Neuronal stem cell (in vitro differentiated cells): Measurements from ENCODE around the gene TMEM175.

ENCODE experiments used
- DNase-seq: peaks from one replicate; pipeline ENCODE4 v3.0.0-alpha.2; 2013; ENCODE audit warnings: low spot score
- H2AFZ ChIP-seq: one replicate; pipeline ENCODE4 v1.6.1; 2013; ENCODE audit warnings: mild to moderate bottlenecking, low read length, inconsistent platforms
- H2AK5ac ChIP-seq: 2 replicates; pipeline ENCODE4 v1.6.1; 2013; ENCODE audit warnings: low read depth, mild to moderate bottlenecking, inconsistent platforms, low read length, moderate library complexity, mixed read lengths
- H2BK120ac ChIP-seq: 2 replicates; pipeline ENCODE4 v1.6.1; 2013; ENCODE audit warnings: low read depth, mild to moderate bottlenecking, inconsistent platforms, low read length, moderate library complexity, mixed read lengths
- H2BK12ac ChIP-seq: one replicate; pipeline ENCODE4 v1.6.1; 2013; ENCODE audit warnings: low read length, inconsistent platforms
- H2BK15ac ChIP-seq: 2 replicates; pipeline ENCODE4 v1.6.1; 2013; ENCODE audit warnings: mild to moderate bottlenecking, low read length, inconsistent platforms, mixed read lengths
- H2BK5ac ChIP-seq: one replicate; pipeline ENCODE4 v1.6.1; 2013; ENCODE audit warnings: inconsistent platforms, mild to moderate bottlenecking, low read length, moderate library complexity
- H3K14ac ChIP-seq: one replicate; pipeline ENCODE4 v1.6.1; 2013; ENCODE audit warnings: low read length, inconsistent platforms
- H3K18ac ChIP-seq: 2 replicates; pipeline ENCODE4 v1.6.1; 2013; ENCODE audit warnings: low read length, inconsistent platforms
- H3K23ac ChIP-seq: 2 replicates; pipeline ENCODE4 v1.6.1; 2013; ENCODE audit warnings: low read depth, mild to moderate bottlenecking, mixed read lengths, low read length, inconsistent platforms; ENCODE audit not compliant: poor library complexity
- H3K27ac ChIP-seq: replicated peaks from 3 replicates; pipeline ENCODE4 v1.5.1; 2013; ENCODE audit warnings: low read length, inconsistent platforms
- H3K27me3 ChIP-seq, 3 experiments: 2 replicates each; pipeline ENCODE4 v1.6.1; 2013; ENCODE audit warnings: low read length in 3 of 3, mild to moderate bottlenecking in 2 of 3, inconsistent platforms in 1 of 3, low read depth in 1 of 3, mixed read lengths in 1 of 3, moderate library complexity in 1 of 3; ENCODE audit not compliant: control insufficient read depth in 3 of 3, insufficient read depth in 3 of 3
- H3K36me3 ChIP-seq, 2 donors: replicated peaks in 1 of 2; 2 replicates each; pipeline ENCODE4 v1.6.1; 2013; ENCODE audit warnings: low read length in 2 of 2; ENCODE audit not compliant: control insufficient read depth in 2 of 2, insufficient read depth in 2 of 2
- H3K4ac ChIP-seq: 2 replicates; pipeline ENCODE4 v1.6.1; 2013; ENCODE audit warnings: inconsistent platforms, mild to moderate bottlenecking, low read length, moderate library complexity
- H3K4me1 ChIP-seq, 2 donors: 1 replicate in 1 of 2; 2 replicates in 1 of 2; pipeline ENCODE4 v1.6.1; 2013; ENCODE audit warnings: low read length in 2 of 2, low read depth in 1 of 2; ENCODE audit not compliant: control insufficient read depth in 2 of 2, insufficient read depth in 1 of 2
- H3K4me2 ChIP-seq: one replicate; pipeline ENCODE4 v1.6.1; 2013; ENCODE audit warnings: mild to moderate bottlenecking, low read length, inconsistent platforms; ENCODE audit not compliant: insufficient read depth, poor library complexity, severe bottlenecking
- H3K4me3 ChIP-seq, 2 donors: 2 replicates each; pipeline ENCODE4 v1.5.1; 2013; ENCODE audit warnings: low read length in 2 of 2, mild to moderate bottlenecking in 2 of 2, inconsistent platforms in 1 of 2, moderate library complexity in 1 of 2
- H3K79me1 ChIP-seq: one replicate; pipeline ENCODE4 v1.6.1; 2013; ENCODE audit warnings: low read depth, mild to moderate bottlenecking, inconsistent platforms, low read length, moderate library complexity
- H3K9ac ChIP-seq: one replicate; pipeline ENCODE4 v1.6.1; 2013; ENCODE audit warnings: mild to moderate bottlenecking, low read depth, low read length, inconsistent platforms; ENCODE audit not compliant: poor library complexity
- H3K9me3 ChIP-seq, 2 donors: replicated peaks in 1 of 2; 2 replicates each; pipeline versions ENCODE3 to v1.6.1; 2013; ENCODE audit warnings: low read length in 2 of 2, mild to moderate bottlenecking in 2 of 2, inconsistent platforms in 1 of 2, low read depth in 1 of 2, mixed read lengths in 1 of 2, moderate library complexity in 1 of 2; ENCODE audit not compliant: control insufficient read depth in 2 of 2, insufficient read depth in 1 of 2
- H4K8ac ChIP-seq: one replicate; pipeline ENCODE4 v1.6.1; 2013; ENCODE audit warnings: low read depth, mild to moderate bottlenecking, inconsistent platforms, low read length, moderate library complexity
- H4K91ac ChIP-seq: one replicate; pipeline ENCODE4 v1.6.1; 2013; ENCODE audit warnings: low read length, low read depth, mild to moderate bottlenecking, inconsistent platforms; ENCODE audit not compliant: poor library complexity
- WGBS, 2 donors: extraction: QIAGEN DNeasy Blood & Tissue Kit; methylation state at CpG; one replicate each; pipeline ENCODE4 v1.1.7; 2013; ENCODE audit warnings: missing lambda C conversion rate in 2 of 2, mixed read lengths in 1 of 2; ENCODE audit not compliant: insufficient read length in 2 of 2, insufficient replicate concordance in 1 of 2; ENCODE audit errors: extremely low coverage in 2 of 2; 5-methylcytosine and 5-hydroxymethylcytosine counted together

TMEM175 gene

DNA sequence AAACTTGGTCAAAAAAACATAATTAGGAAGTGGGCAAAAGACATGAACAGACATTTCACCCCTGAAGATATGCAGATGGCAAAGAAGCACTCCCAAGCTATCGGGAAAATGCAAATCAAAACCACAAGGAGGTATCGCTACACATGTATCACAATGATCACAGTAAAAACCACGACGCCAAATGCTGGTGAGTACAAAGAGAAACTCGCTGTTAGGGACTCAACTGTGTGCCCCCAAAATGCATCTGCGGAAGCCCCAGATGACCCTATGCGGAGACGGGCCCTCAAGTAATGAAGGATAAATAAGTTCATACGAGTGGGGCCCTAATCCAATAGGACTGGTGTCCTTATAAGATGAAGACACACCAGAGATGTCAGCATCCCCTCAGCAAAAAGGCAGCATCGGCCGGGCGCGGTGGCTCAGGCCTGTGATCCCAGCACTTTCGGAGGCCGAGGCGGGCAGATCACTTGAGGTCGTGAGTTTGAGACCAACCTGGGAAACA, 10.4 kb upstream of the TMEM175 start:
- no peak overlapping the region for H4K8ac ChIP-seq
- WGBS, 2 donors: no CpG with 5 or more reads among the region's 17 CpGs
- no peak for DNase-seq

GRCh38 chr4:924107-925096, 7.9 kb upstream of the TMEM175 start:
- peaks cover 11% of the 10 kb centered on the region for H3K79me1 ChIP-seq
- H3K18ac ChIP-seq: no peak overlapping the region
- H2BK120ac ChIP-seq: no peak overlapping the region
- no peak overlapping the region for H4K91ac ChIP-seq
- no peak overlapping the region for H2AK5ac ChIP-seq
- no CpG with 5 or more reads among the region's 18 CpGs for WGBS, 2 donors
- no peak overlapping the region for H3K23ac ChIP-seq
- H2BK12ac ChIP-seq: no peak overlapping the region
- no peaks in the 10 kb centered on the region for H3K9me3 ChIP-seq
- H3K4me3 ChIP-seq: no peak overlapping the region
- H2AFZ ChIP-seq: no peak overlapping the region
- H3K27me3 ChIP-seq: no peaks in the 10 kb centered on the region
- H2BK5ac ChIP-seq: no peak overlapping the region
- H3K36me3 ChIP-seq: peaks cover 0 to 9% of the 10 kb centered on the region in 2 donors
- DNase-seq: no peak
- no peak overlapping the region for H2BK15ac ChIP-seq
- no peak overlapping the region for H3K9ac ChIP-seq
- no peak overlapping the region for H3K27ac ChIP-seq
- H3K14ac ChIP-seq: no peak overlapping the region
- H4K8ac ChIP-seq: no peak overlapping the region
- H3K4me1 ChIP-seq: no peaks in the 10 kb centered on the region
- H3K4ac ChIP-seq: no peak overlapping the region
- H3K4me2 ChIP-seq: no peak overlapping the region

More for the DNA sequence above, 10.4 kb upstream of the TMEM175 start:
- H4K91ac ChIP-seq: no peak overlapping the region
- peaks cover 0 to 9% of the 10 kb centered on the region in 2 donors for H3K36me3 ChIP-seq
- H3K27me3 ChIP-seq: no peaks in the 10 kb centered on the region
- H3K9ac ChIP-seq: no peak overlapping the region
- H2AFZ ChIP-seq: no peak overlapping the region
- H2BK12ac ChIP-seq: no peak overlapping the region
- H3K23ac ChIP-seq: no peak overlapping the region
- H3K79me1 ChIP-seq: peaks cover 10% of the 10 kb centered on the region
- no peak overlapping the region for H3K27ac ChIP-seq
- no peak overlapping the region for H3K4me3 ChIP-seq
- H3K4ac ChIP-seq: no peak overlapping the region
- H2AK5ac ChIP-seq: no peak overlapping the region
- H3K9me3 ChIP-seq: no peaks in the 10 kb centered on the region
- no peaks in the 10 kb centered on the region for H3K4me1 ChIP-seq
- H2BK120ac ChIP-seq: no peak overlapping the region
- H3K18ac ChIP-seq: no peak overlapping the region
- H3K4me2 ChIP-seq: no peak overlapping the region
- no peak overlapping the region for H2BK15ac ChIP-seq
- H2BK5ac ChIP-seq: no peak overlapping the region
- H3K14ac ChIP-seq: no peak overlapping the region

GRCh38 chr4:925171-925570, 7.1 kb upstream of the TMEM175 start:
- no peak for DNase-seq
- no peak overlapping the region for H3K9ac ChIP-seq
- H3K4ac ChIP-seq: no peak overlapping the region
- H3K4me3 ChIP-seq: no peak overlapping the region
- H2AFZ ChIP-seq: no peak overlapping the region
- peak overlapping the region; percentile 71 for H3K14ac ChIP-seq
- H3K23ac ChIP-seq: peak overlapping the region; percentile 80
- H3K9me3 ChIP-seq: no peaks in the 10 kb centered on the region
- H2AK5ac ChIP-seq: no peak overlapping the region
- H4K8ac ChIP-seq: no peak overlapping the region
- H3K79me1 ChIP-seq: peaks cover 10% of the 10 kb centered on the region
- no peak overlapping the region for H4K91ac ChIP-seq
- no peak overlapping the region for H2BK5ac ChIP-seq
- 100% methylated on average over 1 of the region's 9 CpGs for WGBS, 2 donors
- no peaks in the 10 kb centered on the region for H3K27me3 ChIP-seq
- H2BK12ac ChIP-seq: no peak overlapping the region
- H3K18ac ChIP-seq: no peak overlapping the region
- H3K36me3 ChIP-seq: peaks cover 0 to 9% of the 10 kb centered on the region in 2 donors
- no peak overlapping the region for H2BK120ac ChIP-seq
- no peak overlapping the region for H3K27ac ChIP-seq
- H2BK15ac ChIP-seq: no peak overlapping the region
- no peaks in the 10 kb centered on the region for H3K4me1 ChIP-seq
- no peak overlapping the region for H3K4me2 ChIP-seq

DNA sequence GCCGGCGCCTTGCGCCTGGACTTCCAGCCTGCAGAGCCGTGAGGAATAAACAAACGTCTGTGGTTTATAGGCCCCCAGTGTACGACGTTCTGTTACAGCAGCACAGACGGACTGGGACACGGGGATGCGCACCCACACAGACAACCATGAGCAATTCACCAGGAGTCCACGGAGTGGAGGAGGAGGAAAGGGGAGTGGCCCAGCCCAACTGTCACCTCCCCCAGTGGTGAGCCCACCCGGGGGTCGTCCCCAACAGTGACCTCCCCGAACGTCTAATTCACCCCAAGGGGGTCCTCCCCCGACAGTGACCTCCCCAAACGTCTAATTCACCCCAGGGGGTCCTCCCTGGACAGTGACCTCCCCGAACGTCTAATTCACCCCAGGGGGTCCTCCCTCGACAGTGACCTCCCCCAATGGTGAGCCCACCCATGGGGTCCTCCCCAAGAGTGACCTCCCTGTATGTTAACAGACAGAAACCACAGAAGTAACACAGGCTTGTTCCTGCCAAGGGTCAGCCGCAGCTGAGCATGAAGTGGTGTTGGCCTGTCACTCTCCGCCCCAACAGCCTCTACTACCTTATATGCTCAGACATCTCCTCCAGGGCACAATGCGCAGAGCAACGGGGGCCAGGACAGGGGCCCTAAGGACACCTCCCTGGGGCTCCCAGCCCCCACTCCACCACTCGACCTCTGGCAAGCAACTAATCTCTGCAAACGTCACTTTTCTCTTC, 6.3 kb upstream of the TMEM175 start:
- H2BK15ac ChIP-seq: no peak overlapping the region
- no peak overlapping the region for H4K91ac ChIP-seq
- no peak overlapping the region for H3K27ac ChIP-seq
- no peak overlapping the region for H3K4me3 ChIP-seq
- no peak overlapping the region for H2AFZ ChIP-seq
- no peak overlapping the region for H3K14ac ChIP-seq
- peak overlapping the region; percentile 63 for H2AK5ac ChIP-seq
- peaks cover 17% of the 10 kb centered on the region for H3K79me1 ChIP-seq
- no peak overlapping the region for H3K4me2 ChIP-seq
- DNase-seq: no peak
- H3K4me1 ChIP-seq: peaks cover 3 to 5% of the 10 kb centered on the region in 2 donors
- no peaks in the 10 kb centered on the region for H3K9me3 ChIP-seq
- H4K8ac ChIP-seq: no peak overlapping the region
- peaks cover 0 to 9% of the 10 kb centered on the region in 2 donors for H3K36me3 ChIP-seq
- H3K18ac ChIP-seq: no peak overlapping the region
- no peak overlapping the region for H2BK120ac ChIP-seq
- no peaks in the 10 kb centered on the region for H3K27me3 ChIP-seq
- no peak overlapping the region for H3K9ac ChIP-seq
- no peak overlapping the region for H2BK12ac ChIP-seq
- no peak overlapping the region for H3K4ac ChIP-seq
- H2BK5ac ChIP-seq: peak overlapping the region; percentile 35
- no CpG with 5 or more reads among the region's 26 CpGs for WGBS, 2 donors
- H3K23ac ChIP-seq: no peak overlapping the region
